Aorta (tissue), 5 donors: ENCODE results near the gene GMDS. TPM values are rescaled to one million over a fixed set of nuclear protein-coding genes. Genes with fewer than 3 reads are reported as not detected.

Source experiments
- ATAC-seq: fragments of 200-7000 bp; cut with Tn5 transposase; one replicate; pipeline ENCODE4 v1.9.1; 2022; ENCODE audit warnings: moderate library complexity; ENCODE audit not compliant: low FRiP score
- DNase-seq, 2 donors: peaks; one replicate each; pipeline ENCODE4 v3.0.0-alpha.2; 2020
- H3K27ac ChIP-seq, 2 donors: one replicate each; pipeline ENCODE4 v1.5.1; 2013; ENCODE audit warnings: low read length in 2 of 2, mild to moderate bottlenecking in 2 of 2, moderate library complexity in 2 of 2, control low read depth in 1 of 2, inconsistent platforms in 1 of 2, low read depth in 1 of 2
- H3K27me3 ChIP-seq, 2 donors: one replicate each; pipeline ENCODE4 v1.6.1; 2013; ENCODE audit warnings: control low read depth in 1 of 2, low read length in 1 of 2, mild to moderate bottlenecking in 1 of 2, moderate library complexity in 1 of 2; ENCODE audit not compliant: insufficient read depth in 2 of 2, control insufficient read depth in 1 of 2
- H3K36me3 ChIP-seq, 2 donors: one replicate each; pipeline ENCODE4 v1.6.1; 2013; ENCODE audit warnings: control low read depth in 1 of 2, low read length in 1 of 2, mild to moderate bottlenecking in 1 of 2; ENCODE audit not compliant: insufficient read depth in 2 of 2, control insufficient read depth in 1 of 2
- H3K4me1 ChIP-seq, 2 donors: one replicate each; pipeline ENCODE4 v1.6.1; 2013; ENCODE audit warnings: low read length in 2 of 2, control low read depth in 1 of 2, mild to moderate bottlenecking in 1 of 2, moderate library complexity in 1 of 2; ENCODE audit not compliant: insufficient read depth in 2 of 2, control insufficient read depth in 1 of 2
- H3K4me3 ChIP-seq, 2 donors: one replicate each; pipeline ENCODE4 v1.5.1; 2013; ENCODE audit warnings: low read length in 2 of 2, control low read depth in 1 of 2, mild to moderate bottlenecking in 1 of 2
- H3K9me3 ChIP-seq: one replicate; pipeline ENCODE4 v1.6.1; 2013; ENCODE audit warnings: mild to moderate bottlenecking, low read length; ENCODE audit not compliant: control insufficient read depth
- WGBS, 2 donors: extraction: QIAGEN DNeasy Blood & Tissue Kit; methylation state at CpG; one replicate each; pipeline ENCODE4 v1.1.7; 2013; 5-methylcytosine and 5-hydroxymethylcytosine counted together
- intact Hi-C, 2 donors: fragments of 100-400 bp; cut with DNase I; formaldehyde crosslinking; loops; one replicate each; pipeline versions ENCODE4 v1.14.2 to v1.15.0; 2022
- polyA plus RNA-seq, 2 donors: library from polyadenylated mRNA; stranded (reverse); fragments of 200-250 nt; gene quantifications; one replicate each; pipeline ENCODE4 v1.2.3, GENCODE V29; 2013
- total RNA-seq, 2 donors: library from RNA; stranded (reverse); fragmentation: NEBNext Ultra II Directional; extraction: Animal tissue kit (Norgen Biotek cat#: 25700); gene quantifications; one replicate each; pipeline ENCODE4 v1.2.1, GENCODE V29; 2021
- donor health status: healthy with polysubstance abuse.
- donor health status: Bipolar disorder and iron deficiency.
- donor health status: DM: no; HTN: no; CAD: no.
- donor health status: DM: no; HTN: no; CAD: no.
- donor health status: DM: yes; HTN: yes; CAD: no.

Gene GMDS
- total and polyA plus RNA-seq, 4 donors: 66.1 to 138 (median 84.9) TPM

DNA sequence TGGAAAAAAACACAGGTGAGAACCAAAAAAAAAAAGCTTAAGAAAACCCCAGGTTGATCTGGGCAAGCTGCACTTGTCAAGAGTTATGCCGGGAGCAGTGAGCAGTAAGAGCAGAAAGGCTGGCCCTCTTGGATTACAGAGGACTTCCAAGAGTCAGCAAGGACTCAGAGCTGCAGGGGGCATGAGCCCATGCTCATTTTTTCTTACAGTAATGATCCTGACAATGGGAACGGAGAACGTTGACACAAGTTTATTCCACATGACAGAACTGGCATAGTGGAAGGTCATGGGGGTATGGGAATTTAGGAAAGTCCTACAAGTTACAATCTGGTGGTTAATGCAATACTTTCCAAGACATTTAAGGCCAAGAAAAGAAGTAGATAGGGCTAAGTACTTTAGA, 256.6 kb downstream of the GMDS start:
- H3K27me3 ChIP-seq: no peaks in the 10 kb centered on the region
- H3K9me3 ChIP-seq: peaks cover 1% of the 10 kb centered on the region
- no peak overlapping the region for H3K27ac ChIP-seq
- no peak for DNase-seq
- peaks cover 2% of the 10 kb centered on the region in 2 donors for H3K4me1 ChIP-seq
- intact Hi-C loops: no loop called here
- H3K4me3 ChIP-seq: no peak overlapping the region
- ATAC-seq: no peak
- WGBS, 2 donors: 61 to 74% methylated on average over 3 of the region's 3 CpGs
- H3K36me3 ChIP-seq: no peaks in the 10 kb centered on the region

DNA sequence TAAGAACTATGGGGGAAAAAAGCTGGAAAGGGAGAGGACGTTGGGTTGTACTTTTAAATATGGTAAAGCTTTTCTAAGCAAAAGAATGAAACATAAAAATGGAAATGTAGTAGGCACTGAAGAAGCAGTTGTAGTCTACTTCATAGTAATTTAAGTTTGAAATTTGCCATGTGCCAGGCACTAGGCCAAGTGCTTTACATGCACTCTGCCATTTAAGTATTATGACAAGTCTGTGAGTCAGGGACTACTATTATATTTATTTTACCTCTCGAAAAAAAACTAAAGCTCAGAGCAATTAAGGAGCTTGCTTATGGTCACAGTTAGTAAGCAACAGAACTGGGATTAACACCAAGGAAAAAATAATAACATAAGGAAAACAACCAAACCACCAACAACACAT, 257.8 kb downstream of the GMDS start:
- intact Hi-C loops: no loop called here
- no peaks in the 10 kb centered on the region for H3K36me3 ChIP-seq
- H3K9me3 ChIP-seq: peaks cover 1% of the 10 kb centered on the region
- 11 to 27% methylated on average over 2 of the region's 2 CpGs for WGBS, 2 donors
- no peak for DNase-seq
- H3K4me3 ChIP-seq: no peak overlapping the region
- no peaks in the 10 kb centered on the region for H3K27me3 ChIP-seq
- no peak overlapping the region for H3K27ac ChIP-seq
- ATAC-seq: no peak
- H3K4me1 ChIP-seq: peaks cover 2% of the 10 kb centered on the region in 2 donors

DNA sequence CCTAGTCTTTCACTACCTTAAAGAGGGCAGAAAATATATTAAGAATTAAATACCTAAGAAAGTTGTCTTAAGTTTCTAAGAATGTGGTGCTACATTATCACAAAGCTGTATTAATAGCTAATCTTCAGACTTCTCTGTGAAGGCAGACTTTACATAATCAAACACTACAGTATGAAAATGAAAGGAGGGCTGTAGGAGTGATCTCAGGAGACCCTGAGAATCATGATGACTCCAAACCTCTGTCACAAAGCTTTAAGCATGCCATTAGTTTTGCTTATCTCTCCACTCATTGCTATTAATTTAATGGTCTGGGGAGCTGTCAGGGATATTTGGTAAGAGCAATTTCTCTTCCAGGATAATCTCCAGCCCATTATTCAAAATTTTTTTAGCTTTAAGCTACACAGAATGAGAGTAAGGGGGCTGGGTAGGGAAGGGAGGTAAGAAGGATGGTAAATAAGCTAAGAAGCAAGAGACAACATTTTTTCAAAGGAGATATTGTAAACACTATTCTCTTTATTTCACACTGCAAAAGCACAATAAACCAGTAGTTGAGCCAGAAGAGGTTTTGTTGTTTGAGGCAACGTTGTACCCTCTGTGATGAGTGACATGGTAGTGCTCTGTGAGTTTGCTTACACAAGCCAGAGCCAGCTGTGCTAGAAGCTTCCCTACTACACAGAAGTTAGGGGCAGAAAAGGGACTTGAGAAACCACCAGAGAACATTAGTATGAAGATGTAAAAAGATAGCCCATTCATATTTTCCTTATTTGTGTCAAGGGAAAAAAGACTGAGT, 258.8 kb downstream of the GMDS start:
- ATAC-seq: peak; percentile 57
- Histone ChIP-seq H3K4me1 (peaks cover 2% of the 10 kb centered on the region in 2 donors), H3K4me3 (no peak overlapping the region), H3K9me3 (peaks cover 1% of the 10 kb centered on the region), H3K27ac (no peak overlapping the region), H3K36me3 (no peaks in the 10 kb centered on the region), H3K27me3 (no peaks in the 10 kb centered on the region)
- 0 to 2% methylated on average over 1 of the region's 1 CpG for WGBS, 2 donors
- intact Hi-C loops: no loop called here
- no peak for DNase-seq

GRCh38 chr6:1984346-1984994, 260.9 kb downstream of the GMDS start:
- no peak for ATAC-seq
- no peaks in the 10 kb centered on the region for H3K27me3 ChIP-seq
- H3K36me3 ChIP-seq: no peaks in the 10 kb centered on the region
- no peak for DNase-seq
- 96 to 99% methylated on average over 3 of the region's 3 CpGs for WGBS, 2 donors
- H3K27ac ChIP-seq: no peak overlapping the region
- peaks cover 1% of the 10 kb centered on the region for H3K9me3 ChIP-seq
- H3K4me3 ChIP-seq: no peak overlapping the region
- intact Hi-C loops: no loop called here
- H3K4me1 ChIP-seq: peaks cover 2% of the 10 kb centered on the region in 2 donors

- intact Hi-C loops: no loop called here
- Histone ChIP-seq H3K9me3 (peaks cover 1% of the 10 kb centered on the region), H3K4me3 (no peak overlapping the region), H3K4me1 (peaks cover 2% of the 10 kb centered on the region in 2 donors), H3K36me3 (no peaks in the 10 kb centered on the region), H3K27ac (no peak overlapping the region), H3K27me3 (no peaks in the 10 kb centered on the region)
- ATAC-seq (no peak), DNase-seq (no peak)
- WGBS, 2 donors: 99 to 100% methylated on average over 1 of the region's 1 CpG
Observed at GRCh38 chr6:1983850-1984249, 261.6 kb downstream of the GMDS start.

DNA sequence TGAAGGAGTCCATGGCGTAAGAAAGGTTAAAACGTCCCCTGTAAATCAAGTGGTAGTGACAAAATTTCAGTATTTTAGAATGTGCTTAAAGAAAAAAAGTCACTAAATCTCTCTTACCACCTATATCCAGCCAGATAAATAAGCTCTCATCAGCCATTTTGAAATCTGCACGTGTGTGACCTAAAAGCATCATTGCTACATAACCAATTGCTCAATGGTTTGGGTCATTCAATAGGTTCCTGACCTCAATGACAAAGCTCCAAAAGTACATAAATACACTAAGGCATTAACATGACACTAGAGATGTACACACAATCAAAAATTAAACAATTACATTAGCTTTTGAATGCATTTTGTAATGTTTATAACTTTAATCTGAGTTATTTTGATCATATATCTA, 272.4 kb downstream of the GMDS start:
- no peak for DNase-seq
- Histone ChIP-seq H3K4me3 (no peak overlapping the region), H3K9me3 (no peaks in the 10 kb centered on the region), H3K4me1 (peaks cover 0 to 1% of the 10 kb centered on the region in 2 donors), H3K27me3 (no peaks in the 10 kb centered on the region), H3K36me3 (no peaks in the 10 kb centered on the region), H3K27ac (no peak overlapping the region)
- intact Hi-C loops: no loop called here
- no peak for ATAC-seq
- 97% methylated on average over 3 of the region's 3 CpGs for WGBS, 2 donors

DNA sequence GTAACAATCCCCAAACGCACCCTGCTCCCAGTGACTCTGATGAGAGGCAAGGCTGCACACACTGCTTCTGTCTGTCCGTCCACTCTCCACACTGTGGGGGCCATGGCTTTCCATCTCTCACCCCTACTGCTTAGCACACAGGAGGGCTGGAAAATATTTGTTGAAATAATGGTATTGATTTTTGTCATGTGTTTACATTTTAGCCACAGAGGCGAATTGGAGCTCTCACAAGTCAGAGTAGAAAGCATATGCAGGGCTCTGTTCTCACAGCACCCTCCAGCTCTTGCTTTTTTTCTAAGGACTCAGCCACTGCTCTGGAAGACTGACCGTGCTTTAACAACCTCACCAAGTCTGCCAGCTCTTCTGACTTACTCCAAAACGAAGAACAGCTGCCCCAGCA, 273.8 kb downstream of the GMDS start:
- ATAC-seq (no peak), DNase-seq (no peak)
- Histone ChIP-seq H3K27ac (no peak overlapping the region), H3K9me3 (no peaks in the 10 kb centered on the region), H3K4me3 (no peak overlapping the region), H3K36me3 (no peaks in the 10 kb centered on the region), H3K27me3 (no peaks in the 10 kb centered on the region), H3K4me1 (peaks cover 0 to 1% of the 10 kb centered on the region in 2 donors)
- 30 to 38% methylated on average over 5 of the region's 5 CpGs for WGBS, 2 donors
- intact Hi-C loops: no loop called here

DNA sequence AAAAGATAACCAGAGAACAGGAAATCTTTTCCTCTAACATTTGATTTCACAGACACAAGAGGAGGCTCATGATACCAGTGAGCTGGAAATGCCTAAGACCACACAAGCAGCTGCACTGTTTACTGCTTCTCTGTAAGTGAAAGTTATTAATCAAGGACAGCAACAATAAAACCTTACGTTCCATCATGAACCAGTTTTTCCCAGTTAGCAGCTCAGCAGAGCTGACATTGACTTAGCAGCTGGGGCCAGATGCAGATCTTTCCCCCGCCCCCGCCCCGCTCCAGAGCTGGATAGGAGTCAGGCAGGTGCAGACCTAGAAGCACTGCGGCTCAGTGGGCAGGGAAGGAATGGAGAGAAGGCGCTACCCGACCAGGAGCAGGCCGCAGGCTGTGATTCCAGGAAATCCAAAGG, 275.2 kb downstream of the GMDS start:
- H3K27ac ChIP-seq: no peak overlapping the region
- intact Hi-C loops: no loop called here
- DNase-seq (no peak), ATAC-seq (no peak)
- H3K9me3 ChIP-seq: no peaks in the 10 kb centered on the region
- H3K27me3 ChIP-seq: no peaks in the 10 kb centered on the region
- 85 to 90% methylated on average over 8 of the region's 8 CpGs for WGBS, 2 donors
- no peak overlapping the region for H3K4me3 ChIP-seq
- no peaks in the 10 kb centered on the region for H3K36me3 ChIP-seq
- peaks cover 0 to 1% of the 10 kb centered on the region in 2 donors for H3K4me1 ChIP-seq

- Histone ChIP-seq H3K4me1 (peaks cover 0 to 1% of the 10 kb centered on the region in 2 donors), H3K27ac (no peak overlapping the region), H3K4me3 (no peak overlapping the region), H3K9me3 (no peaks in the 10 kb centered on the region), H3K27me3 (no peaks in the 10 kb centered on the region), H3K36me3 (no peaks in the 10 kb centered on the region)
- DNase-seq: no peak
- 95% methylated on average over 5 of the region's 5 CpGs for WGBS, 2 donors
- intact Hi-C loops: no loop called here
- ATAC-seq: no peak
Observed at GRCh38 chr6:1966713-1967112, 278.7 kb downstream of the GMDS start.
